ENCODE results near the gene AKAP13. TPM values are rescaled to one million over a fixed set of nuclear protein-coding genes. Genes with fewer than 3 reads are reported as not detected.

Gene AKAP13
- total RNA-seq, 4 donors from 2014 or later = 131 to 265 (median 224) TPM

- no peak for TF ChIP-seq CTCF (IDR thresholded peaks at IDR 0.05; ENCODE audit: low read depth)
These were observed 238.6 kb downstream of the AKAP13 start for GRCh38 chr15:85618956-85619491.

GRCh38 chr15:85619992-85620689 is 239.7 kb downstream of the AKAP13 start:
- TF ChIP-seq CTCF (IDR thresholded peaks at IDR 0.05; ENCODE audit: low read depth) = no peak

- TF ChIP-seq CTCF (IDR thresholded peaks at IDR 0.05; ENCODE audit: low read depth) = no peak
These were observed 240.3 kb downstream of the AKAP13 start for GRCh38 chr15:85620690-85621049.

GRCh38 chr15:85621094-85621493 is 240.7 kb downstream of the AKAP13 start:
- TF ChIP-seq CTCF (IDR thresholded peaks at IDR 0.05; ENCODE audit: low read depth) = no peak

- TF ChIP-seq CTCF (IDR thresholded peaks at IDR 0.05; ENCODE audit: low read depth) = no peak
These were observed 241.9 kb downstream of the AKAP13 start for GRCh38 chr15:85622221-85622831.

- no peak for TF ChIP-seq CTCF (IDR thresholded peaks at IDR 0.05; ENCODE audit: low read depth)
These were observed 243.1 kb downstream of the AKAP13 start for GRCh38 chr15:85623315-85624049.

GRCh38 chr15:85624291-85624801 is 243.9 kb downstream of the AKAP13 start:
- TF ChIP-seq CTCF (IDR thresholded peaks at IDR 0.05; ENCODE audit: low read depth) = no peak
